ENCODE data around the gene ZMAT1.

GRCh38 chrX:101950581-101950980 is 18.8 kb upstream of the ZMAT1 start:
- TF ChIP-seq CTCF (optimal IDR thresholded peaks at IDR 0.05 in 1 of 3, IDR thresholded peaks at IDR 0.05 in 1 of 3, conservative IDR thresholded peaks at IDR 0.05 in 1 of 3; ENCODE audit: extremely low read depth in 1 of 3, insufficient read depth in 2 of 3, low read length in 3 of 3) = no peak
- TF ChIP-seq EZH2 (IDR thresholded peaks at IDR 0.05; ENCODE audit: low read length) = no peak
